ENCODE measurements around the gene FOXK1.

- no peak for TF ChIP-seq POLR2AphosphoS5 (IDR thresholded peaks at IDR 0.05)
- TF ChIP-seq, protein P1, sequence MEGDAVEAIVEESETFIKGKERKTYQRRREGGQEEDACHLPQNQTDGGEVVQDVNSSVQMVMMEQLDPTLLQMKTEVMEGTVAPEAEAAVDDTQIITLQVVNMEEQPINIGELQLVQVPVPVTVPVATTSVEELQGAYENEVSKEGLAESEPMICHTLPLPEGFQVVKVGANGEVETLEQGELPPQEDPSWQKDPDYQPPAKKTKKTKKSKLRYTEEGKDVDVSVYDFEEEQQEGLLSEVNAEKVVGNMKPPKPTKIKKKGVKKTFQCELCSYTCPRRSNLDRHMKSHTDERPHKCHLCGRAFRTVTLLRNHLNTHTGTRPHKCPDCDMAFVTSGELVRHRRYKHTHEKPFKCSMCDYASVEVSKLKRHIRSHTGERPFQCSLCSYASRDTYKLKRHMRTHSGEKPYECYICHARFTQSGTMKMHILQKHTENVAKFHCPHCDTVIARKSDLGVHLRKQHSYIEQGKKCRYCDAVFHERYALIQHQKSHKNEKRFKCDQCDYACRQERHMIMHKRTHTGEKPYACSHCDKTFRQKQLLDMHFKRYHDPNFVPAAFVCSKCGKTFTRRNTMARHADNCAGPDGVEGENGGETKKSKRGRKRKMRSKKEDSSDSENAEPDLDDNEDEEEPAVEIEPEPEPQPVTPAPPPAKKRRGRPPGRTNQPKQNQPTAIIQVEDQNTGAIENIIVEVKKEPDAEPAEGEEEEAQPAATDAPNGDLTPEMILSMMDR (IDR thresholded peaks at IDR 0.05) = no peak
- no peak for TF ChIP-seq POLR2A (IDR thresholded peaks at IDR 0.05)
Measured at GRCh38 chr7:4642468-4643203, 39.5 kb upstream of the FOXK1 start.

Data from transverse colon (tissue), 4 donors.